Measurements from ENCODE around the gene ERVW-1.

DNA sequence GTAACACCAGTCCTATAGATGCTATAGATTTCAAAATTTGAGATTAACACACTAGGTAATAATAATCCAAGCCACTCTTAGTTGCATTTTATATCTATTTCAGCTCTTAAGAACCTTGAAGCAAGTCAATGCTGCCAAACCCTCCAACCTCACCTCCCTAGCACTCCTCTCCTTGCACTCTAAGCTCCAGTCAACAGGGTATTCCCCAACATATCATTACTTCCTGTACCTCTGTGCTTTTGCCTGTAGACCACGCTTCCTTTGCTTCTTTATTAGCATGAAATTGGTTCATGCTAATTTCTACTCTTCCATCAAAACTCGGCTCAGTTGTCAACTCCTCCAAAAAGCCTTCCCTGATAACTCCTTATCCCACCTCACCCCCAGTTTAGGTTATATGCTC is 26.0 kb upstream of the ERVW-1 start:
- TF ChIP-seq, protein P1, sequence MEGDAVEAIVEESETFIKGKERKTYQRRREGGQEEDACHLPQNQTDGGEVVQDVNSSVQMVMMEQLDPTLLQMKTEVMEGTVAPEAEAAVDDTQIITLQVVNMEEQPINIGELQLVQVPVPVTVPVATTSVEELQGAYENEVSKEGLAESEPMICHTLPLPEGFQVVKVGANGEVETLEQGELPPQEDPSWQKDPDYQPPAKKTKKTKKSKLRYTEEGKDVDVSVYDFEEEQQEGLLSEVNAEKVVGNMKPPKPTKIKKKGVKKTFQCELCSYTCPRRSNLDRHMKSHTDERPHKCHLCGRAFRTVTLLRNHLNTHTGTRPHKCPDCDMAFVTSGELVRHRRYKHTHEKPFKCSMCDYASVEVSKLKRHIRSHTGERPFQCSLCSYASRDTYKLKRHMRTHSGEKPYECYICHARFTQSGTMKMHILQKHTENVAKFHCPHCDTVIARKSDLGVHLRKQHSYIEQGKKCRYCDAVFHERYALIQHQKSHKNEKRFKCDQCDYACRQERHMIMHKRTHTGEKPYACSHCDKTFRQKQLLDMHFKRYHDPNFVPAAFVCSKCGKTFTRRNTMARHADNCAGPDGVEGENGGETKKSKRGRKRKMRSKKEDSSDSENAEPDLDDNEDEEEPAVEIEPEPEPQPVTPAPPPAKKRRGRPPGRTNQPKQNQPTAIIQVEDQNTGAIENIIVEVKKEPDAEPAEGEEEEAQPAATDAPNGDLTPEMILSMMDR (conservative IDR thresholded peaks at IDR 0.05; ENCODE audit: low read length): no peak
- no peak for TF ChIP-seq EZH2phosphoT487 (IDR thresholded peaks at IDR 0.05; ENCODE audit: borderline replicate concordance, low read depth, low read length)
